ENCODE results near the gene FKRP. TPM values are rescaled to one million over a fixed set of nuclear protein-coding genes. Genes with fewer than 3 reads are reported as not detected.

The FKRP gene
- total and polyA plus RNA-seq, 2 of the 13 experiments (the other 11 are each of a cell fraction or from before 2014, with no cell fraction given) = 7.3 to 9.8 TPM

- 0 out of 2 replicates have a peak, but pooled peaks have one; percentile 15 for TF ChIP-seq ZMYM4 (CRISPR knock-in tag; IDR thresholded peaks at IDR 0.05)
- TF ChIP-seq, protein P1, sequence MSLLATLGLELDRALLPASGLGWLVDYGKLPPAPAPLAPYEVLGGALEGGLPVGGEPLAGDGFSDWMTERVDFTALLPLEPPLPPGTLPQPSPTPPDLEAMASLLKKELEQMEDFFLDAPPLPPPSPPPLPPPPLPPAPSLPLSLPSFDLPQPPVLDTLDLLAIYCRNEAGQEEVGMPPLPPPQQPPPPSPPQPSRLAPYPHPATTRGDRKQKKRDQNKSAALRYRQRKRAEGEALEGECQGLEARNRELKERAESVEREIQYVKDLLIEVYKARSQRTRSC (CRISPR knock-in tag; IDR thresholded peaks at IDR 0.05; ENCODE audit: low read depth) = no peak
- TF ChIP-seq SAP130 (CRISPR knock-in tag; IDR thresholded peaks at IDR 0.05; ENCODE audit: low read depth) = peak; percentile 40
- TF ChIP-seq NR2F1 (CRISPR knock-in tag; IDR thresholded peaks at IDR 0.05) = no peak
- TF ChIP-seq ZNF510 (CRISPR knock-in tag; IDR thresholded peaks at IDR 0.05; ENCODE audit: low read depth) = peak; percentile 78; the same call in 1 of the 2 replicates
- TF ChIP-seq, protein P2, sequence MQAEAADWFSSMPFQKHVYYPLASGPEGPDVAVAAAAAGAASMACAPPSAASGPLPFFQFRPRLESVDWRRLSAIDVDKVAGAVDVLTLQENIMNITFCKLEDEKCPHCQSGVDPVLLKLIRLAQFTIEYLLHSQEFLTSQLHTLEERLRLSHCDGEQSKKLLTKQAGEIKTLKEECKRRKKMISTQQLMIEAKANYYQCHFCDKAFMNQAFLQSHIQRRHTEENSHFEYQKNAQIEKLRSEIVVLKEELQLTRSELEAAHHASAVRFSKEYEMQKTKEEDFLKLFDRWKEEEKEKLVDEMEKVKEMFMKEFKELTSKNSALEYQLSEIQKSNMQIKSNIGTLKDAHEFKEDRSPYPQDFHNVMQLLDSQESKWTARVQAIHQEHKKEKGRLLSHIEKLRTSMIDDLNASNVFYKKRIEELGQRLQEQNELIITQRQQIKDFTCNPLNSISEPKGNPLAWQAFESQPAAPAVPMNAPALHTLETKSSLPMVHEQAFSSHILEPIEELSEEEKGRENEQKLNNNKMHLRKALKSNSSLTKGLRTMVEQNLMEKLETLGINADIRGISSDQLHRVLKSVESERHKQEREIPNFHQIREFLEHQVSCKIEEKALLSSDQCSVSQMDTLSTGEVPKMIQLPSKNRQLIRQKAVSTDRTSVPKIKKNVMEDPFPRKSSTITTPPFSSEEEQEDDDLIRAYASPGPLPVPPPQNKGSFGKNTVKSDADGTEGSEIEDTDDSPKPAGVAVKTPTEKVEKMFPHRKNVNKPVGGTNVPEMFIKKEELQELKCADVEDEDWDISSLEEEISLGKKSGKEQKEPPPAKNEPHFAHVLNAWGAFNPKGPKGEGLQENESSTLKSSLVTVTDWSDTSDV (CRISPR knock-in tag; IDR thresholded peaks at IDR 0.05) = 0 out of 2 replicates have a peak, but pooled peaks have one; percentile 69
- TF ChIP-seq NCOA1 (CRISPR knock-in tag; IDR thresholded peaks at IDR 0.05) = no peak
- TF ChIP-seq, protein P3, sequence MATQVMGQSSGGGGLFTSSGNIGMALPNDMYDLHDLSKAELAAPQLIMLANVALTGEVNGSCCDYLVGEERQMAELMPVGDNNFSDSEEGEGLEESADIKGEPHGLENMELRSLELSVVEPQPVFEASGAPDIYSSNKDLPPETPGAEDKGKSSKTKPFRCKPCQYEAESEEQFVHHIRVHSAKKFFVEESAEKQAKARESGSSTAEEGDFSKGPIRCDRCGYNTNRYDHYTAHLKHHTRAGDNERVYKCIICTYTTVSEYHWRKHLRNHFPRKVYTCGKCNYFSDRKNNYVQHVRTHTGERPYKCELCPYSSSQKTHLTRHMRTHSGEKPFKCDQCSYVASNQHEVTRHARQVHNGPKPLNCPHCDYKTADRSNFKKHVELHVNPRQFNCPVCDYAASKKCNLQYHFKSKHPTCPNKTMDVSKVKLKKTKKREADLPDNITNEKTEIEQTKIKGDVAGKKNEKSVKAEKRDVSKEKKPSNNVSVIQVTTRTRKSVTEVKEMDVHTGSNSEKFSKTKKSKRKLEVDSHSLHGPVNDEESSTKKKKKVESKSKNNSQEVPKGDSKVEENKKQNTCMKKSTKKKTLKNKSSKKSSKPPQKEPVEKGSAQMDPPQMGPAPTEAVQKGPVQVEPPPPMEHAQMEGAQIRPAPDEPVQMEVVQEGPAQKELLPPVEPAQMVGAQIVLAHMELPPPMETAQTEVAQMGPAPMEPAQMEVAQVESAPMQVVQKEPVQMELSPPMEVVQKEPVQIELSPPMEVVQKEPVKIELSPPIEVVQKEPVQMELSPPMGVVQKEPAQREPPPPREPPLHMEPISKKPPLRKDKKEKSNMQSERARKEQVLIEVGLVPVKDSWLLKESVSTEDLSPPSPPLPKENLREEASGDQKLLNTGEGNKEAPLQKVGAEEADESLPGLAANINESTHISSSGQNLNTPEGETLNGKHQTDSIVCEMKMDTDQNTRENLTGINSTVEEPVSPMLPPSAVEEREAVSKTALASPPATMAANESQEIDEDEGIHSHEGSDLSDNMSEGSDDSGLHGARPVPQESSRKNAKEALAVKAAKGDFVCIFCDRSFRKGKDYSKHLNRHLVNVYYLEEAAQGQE (IDR thresholded peaks at IDR 0.05; ENCODE audit: borderline replicate concordance in 1 of 2, low read depth in 1 of 2, low read length in 2 of 2) = 0 out of 4 replicates have a peak, but pooled peaks of 1 of the 2 experiments have one; percentile 9
- TF ChIP-seq STAT5B (CRISPR knock-in tag; IDR thresholded peaks at IDR 0.05) = no peak
- 0 out of 2 replicates have a peak, but pooled peaks have one; percentile 47 for TF ChIP-seq ZNF678 (CRISPR knock-in tag; IDR thresholded peaks at IDR 0.05)
- TF ChIP-seq HDAC1 (CRISPR knock-in tag; IDR thresholded peaks at IDR 0.05) = no peak
- TF ChIP-seq SP4 (CRISPR knock-in tag; IDR thresholded peaks at IDR 0.05) = no peak
- no peak for TF ChIP-seq SOX6 (IDR thresholded peaks at IDR 0.05)
- TF ChIP-seq SOX6 (CRISPR knock-in tag; IDR thresholded peaks at IDR 0.05) = 0 out of 2 replicates have a peak, but pooled peaks have one; percentile 20
- TF ChIP-seq ARNT2 (CRISPR knock-in tag; IDR thresholded peaks at IDR 0.05; ENCODE audit: low read depth) = no peak
- TF ChIP-seq RCOR2 (CRISPR knock-in tag; IDR thresholded peaks at IDR 0.05) = no peak
- TF ChIP-seq ZNF776 (CRISPR knock-in tag; IDR thresholded peaks at IDR 0.05) = peak; percentile 58; the same call in 1 of the 2 replicates
- no peak for TF ChIP-seq HNRNPH1 (optimal IDR thresholded peaks at IDR 0.05; ENCODE audit: low read depth, low read length)
- 0 out of 2 replicates have a peak, but pooled peaks have one; percentile 66 for TF ChIP-seq ZNF761 (CRISPR knock-in tag; conservative IDR thresholded peaks at IDR 0.05)
- TF ChIP-seq, protein P4, sequence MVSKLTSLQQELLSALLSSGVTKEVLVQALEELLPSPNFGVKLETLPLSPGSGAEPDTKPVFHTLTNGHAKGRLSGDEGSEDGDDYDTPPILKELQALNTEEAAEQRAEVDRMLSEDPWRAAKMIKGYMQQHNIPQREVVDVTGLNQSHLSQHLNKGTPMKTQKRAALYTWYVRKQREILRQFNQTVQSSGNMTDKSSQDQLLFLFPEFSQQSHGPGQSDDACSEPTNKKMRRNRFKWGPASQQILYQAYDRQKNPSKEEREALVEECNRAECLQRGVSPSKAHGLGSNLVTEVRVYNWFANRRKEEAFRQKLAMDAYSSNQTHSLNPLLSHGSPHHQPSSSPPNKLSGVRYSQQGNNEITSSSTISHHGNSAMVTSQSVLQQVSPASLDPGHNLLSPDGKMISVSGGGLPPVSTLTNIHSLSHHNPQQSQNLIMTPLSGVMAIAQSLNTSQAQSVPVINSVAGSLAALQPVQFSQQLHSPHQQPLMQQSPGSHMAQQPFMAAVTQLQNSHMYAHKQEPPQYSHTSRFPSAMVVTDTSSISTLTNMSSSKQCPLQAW (CRISPR knock-in tag; IDR thresholded peaks at IDR 0.05) = 0 out of 2 replicates have a peak, but pooled peaks have one; percentile 35
- TF ChIP-seq ZNF34 (CRISPR knock-in tag; IDR thresholded peaks at IDR 0.05; ENCODE audit: borderline replicate concordance) = 0 out of 2 replicates have a peak, but pooled peaks have one; percentile 63
Measured at GRCh38 chr19:46745521-46746280, at the start of gene FKRP (continued).
